Limb (tissue), 2 donors: ENCODE data around the gene EME2.
A peak's percentile ranks its signal among the peaks of the same experiment; 100 is the strongest.
"Not testable (repeated sequence)": the region's sequence is repeated elsewhere in the genome, so short reads cannot be mapped to it uniquely, and the experiment has no call there.

ENCODE experiments used
- DNase-seq, 2 donors: peaks; one replicate each; pipeline ENCODE4 v3.0.0-alpha.2; 2016; ENCODE audit errors: extremely low spot score in 2 of 2

The EME2 gene

DNA sequence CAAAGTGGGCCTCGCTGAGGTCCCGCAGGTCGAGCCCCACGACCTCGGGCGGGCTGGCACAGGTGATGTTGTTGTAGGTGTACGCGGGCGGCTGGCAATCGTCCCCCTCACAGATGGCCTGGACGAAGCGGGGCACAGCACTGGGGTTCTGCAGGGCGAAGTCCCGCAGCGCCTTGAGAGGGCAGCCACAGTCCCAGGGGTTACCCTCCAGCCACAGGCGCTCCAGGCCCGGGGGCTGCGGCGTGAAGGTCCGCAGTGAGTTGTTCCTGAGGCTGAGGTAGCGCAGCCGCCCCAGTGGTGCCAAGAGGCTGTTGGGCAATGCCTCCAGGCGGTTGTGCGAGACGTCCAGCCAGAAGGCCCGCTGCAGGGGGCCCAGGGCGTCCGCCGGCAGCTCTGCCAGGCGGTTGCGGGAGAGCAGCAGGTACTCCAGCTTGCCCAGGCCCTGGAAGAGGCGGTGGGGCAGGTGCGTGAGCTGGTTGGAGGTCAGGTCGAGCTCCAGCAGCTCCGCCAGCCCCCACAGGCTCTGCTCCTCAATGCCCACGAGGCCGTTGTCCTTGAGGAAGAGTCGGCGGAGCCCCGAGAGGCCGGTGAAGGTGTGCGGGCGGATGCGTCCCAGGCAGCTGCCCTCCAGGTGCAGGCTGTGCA lies 18.1 kb downstream of the EME2 start:
- no peak for DNase-seq

DNA sequence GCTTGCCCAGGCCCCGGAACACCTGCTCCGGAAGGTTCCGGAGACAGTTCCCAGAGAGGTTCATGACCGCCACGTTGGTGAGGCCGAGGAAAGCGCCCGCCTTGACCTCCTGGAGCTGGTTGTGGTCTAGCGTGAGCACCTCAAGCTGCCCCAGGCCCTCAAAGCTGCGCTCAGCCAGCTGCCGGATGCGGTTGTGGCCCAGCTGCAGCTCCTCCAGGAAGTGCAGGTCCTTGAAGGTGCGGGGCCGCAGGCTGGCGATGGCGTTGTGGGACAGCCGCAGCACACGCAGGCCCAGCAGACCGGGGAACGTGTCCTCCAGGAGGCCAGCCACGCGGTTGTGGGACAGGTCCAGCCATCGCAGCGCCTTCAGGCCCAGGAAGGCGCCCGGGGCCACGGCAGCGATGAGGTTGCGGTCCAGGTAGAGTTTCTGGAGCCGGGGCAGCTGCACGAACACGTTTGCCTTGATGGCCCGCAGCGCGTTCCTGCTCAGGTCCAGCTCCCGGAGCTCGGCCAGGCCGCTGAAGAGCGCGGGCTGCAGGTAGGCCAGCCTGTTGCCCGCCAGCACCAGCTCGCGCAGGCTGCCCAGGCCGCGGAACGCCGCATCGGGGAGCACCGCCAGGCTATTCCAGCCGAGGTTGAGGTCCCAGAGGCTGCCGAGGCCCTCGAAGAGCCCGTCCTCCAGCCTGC lies 18.8 kb downstream of the EME2 start:
- DNase-seq: no peak

DNA sequence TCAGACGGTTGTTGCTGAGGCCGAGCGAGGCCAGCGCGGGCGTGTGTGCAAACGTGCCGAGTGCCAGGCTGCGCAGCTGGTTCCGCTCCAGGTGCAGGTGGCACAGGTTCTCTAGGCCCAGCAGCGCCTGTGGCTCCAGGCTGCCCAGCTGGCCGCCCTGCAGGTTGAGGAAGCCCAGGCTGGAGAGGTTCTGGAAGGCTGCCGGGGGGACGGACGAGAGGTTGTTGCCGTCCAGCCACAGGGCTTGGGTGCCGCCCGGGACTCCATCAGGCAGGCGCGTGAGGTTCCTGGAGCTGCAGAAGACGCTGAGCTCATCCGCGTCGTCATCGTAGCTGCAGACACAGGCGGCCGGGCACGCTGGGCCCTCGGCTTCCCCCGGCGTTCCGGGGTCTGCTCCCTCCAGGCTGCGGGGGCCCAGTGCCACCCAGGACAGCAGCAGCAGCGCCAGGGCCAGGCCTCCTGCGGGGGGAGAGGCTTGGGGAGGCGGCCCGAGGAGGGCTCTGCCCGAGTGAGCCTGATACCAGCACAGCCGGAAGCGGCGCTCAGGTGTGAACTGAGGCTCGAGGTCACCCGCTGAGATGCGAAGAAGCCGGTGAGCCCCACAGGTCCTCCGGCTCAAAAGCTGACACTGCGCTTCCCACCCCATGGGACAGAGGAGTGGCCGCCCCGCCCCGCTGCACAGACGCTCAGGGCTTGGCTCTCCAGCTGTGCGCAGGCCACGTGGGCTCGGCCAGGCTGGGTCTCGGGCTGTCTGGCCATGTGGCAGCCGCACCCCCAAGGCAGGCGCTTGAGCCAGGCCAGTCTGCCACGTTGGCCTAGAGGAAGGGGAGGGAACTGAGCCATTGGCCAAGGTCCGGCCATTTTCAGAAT lies 19.6 kb downstream of the EME2 start:
- DNase-seq: no peak

DNA sequence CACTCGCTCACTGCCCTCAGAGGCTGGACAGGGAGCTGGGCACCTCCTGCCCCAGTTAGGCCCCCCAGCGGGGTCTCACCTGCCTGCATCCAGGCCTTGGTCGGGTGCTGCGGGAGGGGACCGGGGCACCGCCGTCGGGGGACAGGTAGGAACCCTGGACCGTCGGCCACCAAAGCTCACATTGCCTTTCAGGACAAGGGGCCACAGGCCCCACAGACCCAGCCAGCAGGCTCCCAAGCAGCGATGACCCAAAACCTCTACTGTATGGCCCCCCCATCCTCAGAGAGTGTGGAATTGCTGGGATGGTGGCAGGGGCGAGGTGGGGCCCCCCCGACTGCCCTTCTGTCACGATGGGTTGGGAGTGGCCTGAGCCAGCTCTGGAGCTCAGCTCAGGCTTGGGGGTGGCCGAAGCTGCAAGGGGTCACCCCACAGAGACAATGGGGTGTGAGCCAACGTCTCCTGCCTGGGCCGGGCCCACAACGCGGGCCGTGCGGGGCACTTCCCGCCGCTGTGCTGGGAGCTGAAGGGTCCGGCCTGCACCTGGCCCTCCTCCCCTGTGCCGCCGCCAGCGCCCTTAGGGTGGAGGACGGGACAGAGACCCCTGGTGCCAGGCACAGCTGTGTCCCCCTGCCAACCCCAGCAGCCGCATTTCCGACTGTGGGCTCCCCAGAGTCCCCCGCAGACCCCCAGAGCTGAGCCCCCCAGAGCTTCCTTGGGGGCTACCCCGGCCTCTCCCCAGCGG lies 20.4 kb downstream of the EME2 start:
- no peak for DNase-seq

DNA sequence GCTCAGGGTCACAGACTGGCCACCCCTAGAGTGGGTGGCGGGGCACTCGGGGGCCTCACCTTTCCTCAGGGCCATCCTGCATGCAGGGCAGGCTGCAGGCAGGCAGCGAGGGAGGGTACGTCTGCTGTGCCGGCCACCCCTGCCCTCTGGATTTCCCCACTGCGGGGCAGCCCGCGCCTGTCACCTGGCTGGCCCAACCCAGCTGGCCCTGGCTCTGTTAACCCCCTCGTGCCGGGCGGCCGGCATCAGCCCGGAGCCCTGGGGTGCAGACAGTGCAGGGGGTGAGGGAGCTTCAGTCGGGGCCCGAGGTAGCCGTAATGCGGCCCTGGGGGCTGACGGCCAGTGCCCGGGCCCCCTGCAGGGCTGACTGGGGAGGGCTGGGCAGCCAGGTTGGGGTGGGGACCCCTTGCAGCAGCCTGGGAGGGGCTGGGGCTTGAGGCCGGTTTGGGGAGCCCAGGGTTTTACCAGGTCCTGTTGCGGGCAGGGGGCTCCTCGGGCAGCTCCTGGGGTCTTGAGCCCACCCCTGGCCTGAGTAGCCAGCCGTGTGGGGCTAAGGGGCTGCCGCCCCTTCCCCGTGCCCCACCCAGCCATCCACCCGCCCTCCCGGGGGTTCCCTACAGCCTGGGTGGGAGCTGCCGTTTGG lies 21.1 kb downstream of the EME2 start, which contains the start of gene IGFALS:
IGFALS (minus strand) TSS at position 128 of the 643 bp plus-strand sequence; CDS start at position 75, 53 bp downstream.
- DNase-seq: no peak

DNA sequence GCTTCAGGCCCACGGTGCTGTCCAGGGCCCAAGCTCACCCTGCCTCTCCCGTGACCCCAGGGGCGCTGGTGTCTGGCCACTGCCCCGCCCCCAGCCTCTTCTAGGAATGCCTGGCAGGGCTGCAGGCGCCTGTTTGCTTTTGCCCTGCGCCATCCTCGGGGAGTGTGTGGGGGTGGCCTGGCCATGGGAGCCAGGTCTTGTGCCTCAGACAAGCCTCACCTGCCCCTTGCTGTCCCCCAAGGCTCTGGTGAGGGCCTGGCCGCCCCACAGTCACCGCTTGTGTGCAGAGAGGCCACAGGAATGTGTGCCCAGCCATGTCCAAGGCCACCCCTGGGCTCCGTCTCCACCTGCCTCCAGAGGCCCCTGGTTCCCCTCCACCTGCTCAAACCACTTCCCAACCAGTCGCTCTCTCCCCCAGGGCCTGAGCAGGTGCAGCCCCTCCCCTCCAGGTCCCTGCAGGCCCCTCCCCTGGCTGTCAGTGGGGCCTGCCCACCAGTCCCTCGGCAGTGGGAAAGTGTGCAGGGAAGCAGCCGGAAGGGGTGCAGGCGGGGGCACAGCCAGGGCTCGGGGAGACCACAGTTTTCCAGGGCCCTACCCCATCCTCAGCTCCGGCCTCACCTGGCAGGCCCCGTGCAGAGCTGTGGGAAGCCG lies 21.7 kb downstream of the EME2 start:
- peak in 1 of 2 donors; percentile 28 for DNase-seq

DNA sequence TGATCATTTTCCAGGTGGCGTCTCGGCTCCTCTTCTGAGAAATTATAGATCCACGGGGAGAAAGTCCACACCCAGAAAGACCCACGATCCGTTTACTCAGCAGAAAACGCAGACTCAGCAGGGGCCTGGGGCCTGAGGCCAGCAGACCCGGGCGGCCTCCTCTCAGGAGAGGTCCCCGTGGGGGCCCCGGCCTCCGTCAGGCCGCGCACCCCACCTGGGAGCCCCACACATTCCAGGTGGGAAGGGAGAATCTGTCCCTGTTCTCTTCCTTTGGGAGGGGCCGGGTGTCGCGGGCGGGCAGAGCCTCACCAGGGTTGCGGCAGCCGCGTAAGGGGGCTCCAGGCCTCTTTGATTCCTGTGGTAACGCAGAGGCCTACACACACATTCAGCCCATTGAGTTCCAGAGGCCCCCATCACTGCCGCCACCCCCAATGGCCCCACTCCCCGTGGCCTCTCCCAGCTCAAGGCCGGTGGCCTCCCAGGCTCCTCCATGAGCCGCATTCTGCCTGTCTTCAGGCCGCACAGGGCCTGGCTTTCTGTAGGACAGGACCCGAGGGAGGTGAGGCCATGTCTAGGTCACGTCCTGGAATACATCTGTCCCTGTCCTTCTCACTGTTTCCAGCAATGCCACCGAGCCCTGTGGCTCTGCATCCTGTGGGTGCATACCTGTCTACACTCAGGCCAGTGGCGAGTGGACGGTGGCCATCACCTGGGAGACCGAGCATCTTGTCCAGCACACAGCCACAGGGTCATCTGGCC lies 22.5 kb downstream of the EME2 start:
- no peak for DNase-seq

DNA sequence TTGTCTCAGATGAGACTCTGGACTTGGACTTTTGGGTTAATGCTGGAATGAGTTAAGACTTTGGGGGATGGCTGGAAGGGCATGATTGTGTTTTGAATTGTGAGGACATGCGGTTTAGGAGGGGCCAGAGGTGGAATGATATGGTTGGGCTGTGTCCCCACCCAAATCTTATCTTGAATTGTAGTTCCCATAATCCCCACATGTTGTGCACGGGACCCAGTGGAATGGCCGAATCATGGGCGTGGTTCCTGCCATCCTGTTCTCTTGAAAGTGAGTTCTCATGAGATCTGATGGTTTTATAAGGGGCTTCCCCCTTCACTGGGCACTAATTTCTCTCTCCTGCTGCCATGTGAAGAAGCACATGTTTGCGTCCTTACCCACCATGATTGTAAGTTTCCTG lies 26.7 kb downstream of the EME2 start:
- not testable (repeated sequence) for DNase-seq

DNA sequence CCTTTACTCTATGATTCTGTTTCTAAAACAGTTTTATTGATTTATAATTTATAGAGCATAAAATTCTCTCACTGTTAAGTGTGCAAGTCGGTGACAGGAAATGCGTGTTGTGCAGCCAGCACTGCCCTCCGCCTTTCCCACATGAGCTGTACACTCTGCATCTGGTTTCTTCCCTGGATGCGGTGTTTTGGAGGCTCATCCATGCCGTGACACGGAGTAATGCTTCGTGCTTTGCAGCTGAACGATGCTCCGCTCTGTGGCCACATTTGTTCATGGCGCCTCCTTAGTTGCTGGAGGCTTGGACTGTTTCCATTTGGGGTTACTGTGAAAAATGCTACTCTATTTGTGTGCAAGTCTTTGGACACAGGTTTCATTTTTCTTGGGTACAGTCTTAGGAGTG lies 28.1 kb downstream of the EME2 start:
- no peak for DNase-seq

DNA sequence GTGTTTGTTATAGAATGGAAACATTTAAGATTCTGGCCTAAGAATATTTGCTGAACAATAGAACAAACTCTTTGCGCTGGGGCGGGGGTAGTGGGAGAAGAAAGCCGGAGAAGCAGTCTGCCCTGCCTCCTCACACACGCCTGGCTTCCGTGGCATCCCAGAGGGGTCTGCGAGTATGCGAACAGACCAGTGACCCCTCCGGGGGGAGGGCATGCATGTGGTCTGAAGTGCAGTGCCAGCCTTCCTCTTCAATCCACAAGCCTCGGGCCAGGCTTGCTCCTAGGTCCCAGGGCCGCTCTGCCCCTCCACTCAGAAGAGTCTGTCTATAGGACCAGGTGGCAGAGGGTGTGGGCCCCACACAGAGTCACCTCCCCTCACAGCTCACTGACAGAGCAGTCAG lies 35.0 kb downstream of the EME2 start:
- no peak for DNase-seq

DNA sequence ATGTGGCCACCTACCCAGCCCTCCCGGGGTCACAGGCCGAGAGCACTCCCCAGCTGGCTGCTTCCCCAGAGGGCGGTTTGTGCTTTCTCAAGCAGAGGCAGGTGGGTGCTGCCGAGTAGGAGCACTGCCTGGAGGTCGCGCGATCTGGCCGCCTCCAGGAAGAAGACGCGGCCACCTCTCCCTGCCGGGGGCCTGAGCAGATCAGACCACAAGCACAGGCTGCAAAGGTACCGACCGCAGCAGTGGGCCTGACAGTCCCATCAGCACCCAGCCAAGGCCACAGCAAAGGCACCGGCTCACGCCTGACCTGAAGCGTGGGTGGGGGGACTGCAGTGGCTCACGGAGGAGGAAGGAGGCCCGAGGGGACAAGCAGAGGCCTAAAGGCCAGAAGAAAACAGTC lies 36.1 kb downstream of the EME2 start:
- no peak for DNase-seq

DNA sequence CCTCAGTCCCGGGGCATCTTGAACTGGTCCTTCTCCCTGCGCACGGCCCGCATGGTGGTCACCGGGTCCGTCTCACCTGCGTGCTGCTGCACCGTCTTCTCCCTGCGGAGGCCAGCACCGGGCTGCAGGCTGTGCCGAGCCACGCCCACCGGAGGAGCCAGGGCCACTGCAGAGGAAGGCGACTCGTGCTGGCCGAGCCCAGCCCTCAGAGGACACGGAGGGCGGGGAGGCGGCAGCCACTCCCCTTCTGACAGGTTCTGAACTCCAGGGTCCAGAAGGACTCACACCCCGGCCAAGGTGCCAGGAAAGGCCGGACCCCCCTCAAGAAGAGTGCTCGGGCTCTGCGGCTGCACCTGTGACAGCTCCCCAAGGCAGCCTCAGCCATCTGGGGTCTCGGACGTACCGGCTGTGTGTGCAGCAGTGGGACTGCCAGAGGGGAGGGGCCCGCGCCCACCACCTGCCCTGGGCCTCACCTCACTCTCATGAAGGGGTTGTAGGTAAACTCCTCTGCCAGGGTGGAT lies 36.7 kb downstream of the EME2 start:
- DNase-seq: peak in 1 of 2 donors; percentile 17

DNA sequence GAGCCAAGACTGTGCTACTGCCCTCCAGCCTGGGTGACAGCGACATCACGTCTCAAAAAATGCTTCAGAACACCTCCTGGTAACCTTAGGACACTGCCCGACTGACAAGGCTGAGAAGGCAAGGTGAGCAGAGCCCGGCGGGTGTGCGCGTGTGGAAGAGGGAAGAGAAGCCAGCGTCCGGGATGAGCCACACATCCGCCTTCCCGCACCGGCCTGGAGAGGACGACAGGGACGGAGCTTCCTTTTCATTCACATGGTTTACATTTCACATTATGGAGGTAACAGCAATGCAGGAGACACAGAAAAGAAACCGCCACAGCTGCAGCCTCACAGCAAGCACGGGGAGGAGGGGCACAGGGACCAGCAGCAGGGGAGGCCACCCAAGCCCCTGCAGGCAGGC lies 37.5 kb downstream of the EME2 start:
- DNase-seq: no peak

DNA sequence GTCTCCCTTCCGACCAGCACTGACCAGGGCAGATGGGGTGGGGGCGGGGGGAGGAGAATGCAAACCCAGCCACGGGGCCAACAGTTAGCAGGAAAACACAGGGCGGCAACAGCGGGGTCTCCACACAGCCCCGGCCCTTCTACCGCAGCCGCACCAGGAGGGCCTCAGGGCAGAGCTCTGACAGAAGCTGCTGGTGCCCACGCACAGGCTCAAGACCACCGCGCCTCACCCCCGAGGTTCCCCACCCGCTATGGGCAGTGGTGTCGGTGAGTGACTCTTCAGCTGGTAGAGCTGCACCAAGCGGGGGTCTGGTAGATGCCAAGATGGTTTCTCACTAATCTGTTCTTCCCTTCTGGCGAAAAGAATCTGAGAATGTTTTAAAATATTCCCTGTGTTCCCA lies 37.9 kb downstream of the EME2 start:
- no peak for DNase-seq

DNA sequence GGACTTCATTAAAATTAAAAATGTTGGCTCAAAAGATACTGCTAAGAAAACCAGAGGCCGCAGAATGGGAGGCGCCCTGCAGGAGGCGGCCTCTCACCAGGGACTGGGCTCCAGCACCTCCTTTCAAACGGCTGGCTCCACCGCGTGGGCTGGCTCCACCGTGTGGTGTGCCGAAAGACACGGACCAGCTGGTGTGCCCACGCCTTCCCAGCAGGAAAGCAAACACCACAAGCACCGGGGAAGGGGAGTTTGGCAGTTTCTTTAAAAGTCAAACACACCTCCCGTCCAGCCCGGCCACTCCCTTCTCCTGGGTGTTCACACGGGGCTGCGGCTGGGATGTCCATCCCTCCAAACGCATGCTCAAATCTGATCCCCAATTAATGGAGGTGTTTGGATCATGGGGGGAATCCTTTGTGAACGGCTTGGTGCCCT lies 40.1 kb downstream of the EME2 start:
- DNase-seq: peak in 1 of 2 donors; percentile 37

DNA sequence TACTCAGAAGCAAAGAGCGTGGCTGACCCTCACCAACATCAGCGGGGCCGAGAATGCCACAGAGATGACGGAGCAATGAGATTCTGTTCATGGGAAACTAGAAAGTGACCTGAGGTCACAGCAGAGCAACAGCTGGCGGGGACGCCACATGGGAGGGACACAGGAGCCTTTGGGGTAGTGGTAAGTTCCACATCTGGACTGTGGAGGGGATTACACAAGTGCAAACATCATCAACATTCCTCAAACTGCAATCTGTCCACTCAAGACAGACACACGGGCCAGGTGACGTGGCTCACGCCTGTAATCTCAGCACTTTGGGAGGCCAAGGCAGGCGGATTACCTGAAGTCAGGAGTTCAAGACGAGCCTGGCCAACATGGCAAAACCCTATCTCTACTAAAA lies 42.9 kb downstream of the EME2 start:
- no peak for DNase-seq

DNA sequence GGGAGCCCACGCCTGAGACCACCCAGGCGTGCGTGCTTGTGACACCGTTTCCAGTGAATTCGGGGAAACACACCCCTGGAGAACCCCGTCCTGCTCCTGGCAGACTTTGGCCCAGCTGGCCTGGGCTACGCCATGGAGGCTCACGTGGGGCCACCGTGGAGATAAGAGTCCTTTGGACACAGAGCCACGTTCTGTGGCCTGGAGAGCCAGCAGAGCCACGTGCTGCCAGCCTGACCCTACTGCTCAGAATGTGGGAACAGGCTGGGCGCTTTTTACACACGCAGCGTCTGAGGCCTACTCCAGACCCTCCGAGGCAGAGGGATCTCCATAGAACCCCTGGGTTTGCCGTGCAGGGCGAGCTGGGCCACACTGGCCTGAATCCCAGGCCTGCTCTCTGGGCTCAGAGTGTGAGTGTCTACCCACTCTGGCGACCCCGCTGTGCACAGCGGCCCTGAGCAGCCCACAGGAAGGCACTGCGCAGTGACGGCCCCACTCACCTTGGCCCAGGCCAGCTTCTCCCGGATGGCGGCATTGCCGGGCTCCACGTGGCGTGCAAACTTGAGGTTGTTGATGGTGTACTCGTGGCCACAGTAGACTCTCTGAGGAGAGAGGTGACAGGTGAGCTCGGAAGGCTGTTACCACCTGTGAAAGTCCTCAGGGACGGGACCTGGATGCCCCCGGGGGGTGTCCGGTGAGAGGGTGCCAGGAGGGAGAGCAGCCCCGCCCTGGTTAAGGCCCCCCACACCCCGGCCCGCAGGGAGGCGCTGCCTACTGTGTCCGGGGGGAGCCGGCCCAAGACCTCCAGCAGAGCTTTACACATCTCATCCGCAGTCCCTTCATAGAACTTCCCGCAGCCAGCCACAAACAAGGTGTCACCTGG lies 44.0 kb downstream of the EME2 start:
- DNase-seq: no peak

DNA sequence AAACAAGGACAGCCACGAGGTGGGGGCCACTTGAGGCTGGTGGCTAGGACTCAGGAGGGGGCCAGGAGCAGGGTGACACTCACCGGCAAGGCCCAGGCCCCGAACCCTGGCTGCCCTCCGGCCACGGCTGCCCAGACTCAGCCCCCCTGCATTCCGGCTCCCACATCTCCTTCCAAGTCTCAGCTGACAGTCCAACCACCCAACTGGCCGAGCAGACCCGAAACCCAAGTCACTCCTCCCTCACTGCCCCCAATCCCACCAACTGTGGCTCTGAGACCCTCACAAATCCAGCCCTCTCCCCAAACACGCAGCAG lies 44.6 kb downstream of the EME2 start:
- DNase-seq: no peak

DNA sequence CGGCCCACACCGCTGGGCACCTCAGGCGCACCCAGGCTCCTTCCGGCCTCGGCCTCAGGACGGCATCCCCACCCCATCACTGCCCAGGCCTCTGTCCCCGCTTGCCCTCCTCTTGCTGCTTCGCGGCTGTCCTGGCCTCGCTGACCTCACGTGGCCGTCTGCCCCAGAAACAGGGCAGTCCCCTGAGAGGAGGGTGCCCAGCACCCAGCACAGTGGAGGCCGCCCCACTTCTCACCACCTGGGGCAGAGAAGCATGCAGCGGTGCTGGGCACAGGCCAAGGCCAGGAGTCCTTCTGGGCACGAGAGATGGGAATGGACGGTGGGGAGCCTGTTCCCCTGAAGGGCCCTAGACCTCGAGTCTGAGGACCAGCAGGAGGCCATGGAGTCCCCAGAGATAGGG lies 45.1 kb downstream of the EME2 start:
- DNase-seq: no peak
